K562 (cell line): Measurements from ENCODE around the gene RRAGD. TPM values are rescaled to one million over a fixed set of nuclear protein-coding genes. Genes with fewer than 3 reads are reported as not detected.

Experiments used
- ATAC-seq: fragments of 200-7000 bp; cut with Tn5 transposase; 3 replicates; pipeline ENCODE4 v1.9.1; 2020; ENCODE audit warnings: moderate library complexity
- BruUV-seq: library from RNA; stranded (reverse); fragments of 400-500 nt; replicated peaks from 2 replicates; lab custom pipeline; 2021; lab: Mats Ljungman, UMichigan
- CTCF ChIA-PET: fragments of 300-600 bp; formaldehyde crosslinking; extraction: SDS; loops from one replicate; lab custom pipeline; 2021; ENCODE audit warnings: low intra/inter-chr PET ratio; lab: Yijun Ruan, JAX
- POLR2A ChIA-PET: fragments of 300-600, 350-650 bp; sonication (Branson Sonifier 250); formaldehyde crosslinking; extraction: SDS; loops from one replicate; lab custom pipeline; 2021; ENCODE audit warnings: antibody characterized with exemption, inconsistent platforms; lab: Yijun Ruan, JAX
- DNase-seq, 4 experiments: peaks; one replicate each; pipeline versions ENCODE4 v3.0.0 to v3.0.0-alpha.2; 2011 to 2018; ENCODE audit warnings: low spot score in 3 of 4, mixed read lengths in 3 of 4; ENCODE audit errors: extremely low read depth in 1 of 4
- FAIRE-seq: peaks from 2 replicates; lab custom pipeline; 2011; peaks lifted over from hg19 to GRCh38; lab: Jason Lieb, UNC
- H2AFZ ChIP-seq: 2 replicates; pipeline ENCODE4 v1.6.0; 2011; ENCODE audit warnings: low read depth, low read length, control low read depth, inconsistent platforms
- H3K27ac ChIP-seq: fragments of 200-600 bp; 3 replicates; pipeline ENCODE4 v1.8.0; 2011; ENCODE audit warnings: low read depth, mild to moderate bottlenecking, control low read depth, inconsistent platforms, low read length, moderate library complexity, mixed read lengths; ENCODE audit errors: extremely low read depth
- H3K27me3 ChIP-seq, 2 experiments: fragments of 300-600 bp in 1 of 2; 2 replicates in 1 of 2; 3 replicates in 1 of 2; pipeline versions ENCODE4 v1.6.0 to v1.8.0; 2011; ENCODE audit warnings: inconsistent platforms in 2 of 2, low read length in 2 of 2, mild to moderate bottlenecking in 1 of 2, mixed read lengths in 1 of 2, moderate library complexity in 1 of 2; ENCODE audit not compliant: control insufficient read depth in 2 of 2, insufficient read depth in 2 of 2
- H3K36me3 ChIP-seq: fragments of 300-600 bp; 3 replicates; pipeline ENCODE4 v1.8.0; 2011; ENCODE audit warnings: mild to moderate bottlenecking, low read length, inconsistent platforms; ENCODE audit not compliant: control insufficient read depth, insufficient read depth
- H3K4me1 ChIP-seq, 2 experiments: fragments of 200-600 bp in 1 of 2; replicated peaks in 1 of 2; 2 replicates in 1 of 2; 3 replicates in 1 of 2; pipeline versions ENCODE4 v1.5.1 to v1.8.0; 2011; ENCODE audit warnings: inconsistent platforms in 2 of 2, low read length in 2 of 2, mild to moderate bottlenecking in 1 of 2, mixed read lengths in 1 of 2, moderate library complexity in 1 of 2; ENCODE audit not compliant: control insufficient read depth in 2 of 2, insufficient read depth in 2 of 2
- H3K4me2 ChIP-seq: 2 replicates; pipeline ENCODE4 v1.6.1; 2011; ENCODE audit warnings: low read length, control low read depth, inconsistent platforms, mixed read lengths; ENCODE audit not compliant: insufficient read depth
- H3K4me3 ChIP-seq: fragments of 200-600 bp; sonication (generic), shearing (Covaris generic); 2 replicates; pipeline ENCODE4 v1.5.1; 2016; ENCODE audit warnings: control low read depth, inconsistent platforms
- H3K79me2 ChIP-seq: fragments of 200-600 bp; 3 replicates; pipeline ENCODE4 v1.8.0; 2011; ENCODE audit warnings: low read length, inconsistent platforms; ENCODE audit not compliant: control insufficient read depth, insufficient read depth
- H3K9ac ChIP-seq, 2 experiments: 2 replicates each; pipeline versions ENCODE4 v1.6.0 to v1.6.1; 2011; ENCODE audit warnings: low read depth in 2 of 2, low read length in 2 of 2, control low read depth in 1 of 2, inconsistent platforms in 1 of 2, mild to moderate bottlenecking in 1 of 2, mixed read lengths in 1 of 2; ENCODE audit not compliant: insufficient read depth in 1 of 2
- H3K9me1 ChIP-seq: one replicate; pipeline ENCODE4 v1.6.0; 2011; ENCODE audit warnings: inconsistent platforms, mild to moderate bottlenecking, low read length, moderate library complexity; ENCODE audit not compliant: control insufficient read depth, insufficient read depth
- H3K9me3 ChIP-seq: replicated peaks from 2 replicates; pipeline ENCODE4 v1.5.1; 2011; ENCODE audit warnings: low read depth, low read length, inconsistent platforms; ENCODE audit not compliant: control insufficient read depth, insufficient read depth
- H4K20me1 ChIP-seq: replicated peaks from 2 replicates; pipeline ENCODE4 v1.6.1; 2011; ENCODE audit warnings: low read length, inconsistent platforms, mixed read lengths; ENCODE audit not compliant: control insufficient read depth, insufficient read depth
- ATF7 ChIP-seq: fragments of 450-650 bp; IDR thresholded peaks from 2 replicates; pipeline ENCODE4 v1.7.1; 2014; ENCODE audit warnings: mild to moderate bottlenecking, moderate library complexity
- CAMTA2 ChIP-seq: fragments of 250-450 bp; sonication (Bioruptor Pico); conservative IDR thresholded peaks from 2 replicates; pipeline ENCODE4 v1.5.1; 2022
- FOS ChIP-seq: IDR thresholded peaks from 3 replicates; pipeline ENCODE4 v1.6.1; 2011; ENCODE audit not compliant: insufficient read length; ENCODE audit errors: extremely low read depth
- HMGN3 ChIP-seq: IDR thresholded peaks from 2 replicates; pipeline ENCODE4 v1.6.1; 2011; ENCODE audit warnings: borderline replicate concordance, low read depth, mild to moderate bottlenecking, mixed read lengths, low read length; ENCODE audit not compliant: insufficient read length; ENCODE audit errors: extremely low read depth
- NR4A1 ChIP-seq, 2 experiments: fragments of 250-450 bp in 1 of 2; fragments of 450-650 bp in 1 of 2; sonication (Bioruptor Pico) in 1 of 2; IDR thresholded peaks; 2 replicates each; pipeline versions ENCODE4 v1.4.0 to v1.6.1; 2016 to 2020; ENCODE audit warnings: mild to moderate bottlenecking in 2 of 2, missing compliant biosample characterization in 1 of 2, missing genetic modification characterization in 1 of 2, moderate library complexity in 1 of 2
- PHF8 ChIP-seq: fragments of 200-600 bp; sonication (generic); IDR thresholded peaks from 2 replicates; pipeline ENCODE4 v1.6.1; 2012; ENCODE audit warnings: mixed run types, mild to moderate bottlenecking, inconsistent platforms, low read length, moderate library complexity, borderline replicate concordance
- POLR2B ChIP-seq: fragments of 450-650 bp; IDR thresholded peaks from 2 replicates; pipeline ENCODE4 v1.6.1; 2018; ENCODE audit warnings: low read depth; ENCODE audit not compliant: partially characterized antibody
- SUPT5H ChIP-seq: fragments of 450-650 bp; IDR thresholded peaks from 2 replicates; pipeline ENCODE4 v1.6.1; 2016
- TRIM24 ChIP-seq, 2 experiments: fragments of 450-650 bp; IDR thresholded peaks; 2 replicates each; pipeline ENCODE4 v1.6.1; 2016
- ZNF224 ChIP-seq: sonication (generic); formaldehyde crosslinking; IDR thresholded peaks from 2 replicates; pipeline ENCODE4 v1.8.0; 2022; ENCODE audit warnings: mild to moderate bottlenecking, missing genetic modification reagents
- ZNF239 ChIP-seq: fragments of 250-450 bp; sonication (Bioruptor Pico); IDR thresholded peaks from 2 replicates; pipeline ENCODE4 v1.4.0; 2020; ENCODE audit warnings: mild to moderate bottlenecking
- ZNF77 ChIP-seq: fragments of 250-450 bp; sonication (Bioruptor Pico); IDR thresholded peaks from 2 replicates; pipeline ENCODE4 v1.5.0; 2020
- WGBS: fragments of 100-300 bp; shearing (Covaris generic); methylation state at CpG from one replicate; pipeline ENCODE4 v1.1.6; 2016; ENCODE audit warnings: low coverage, mixed read lengths; ENCODE audit not compliant: insufficient coverage; ENCODE audit errors: missing lambda C conversion rate; 5-methylcytosine and 5-hydroxymethylcytosine counted together
- in situ Hi-C: fragments of 300-500 bp; cut with MboI; formaldehyde crosslinking; loops from 4 replicates; pipeline ENCODE4 v1.15.0; 2018; ENCODE audit warnings: inconsistent platforms, mixed read lengths
- intact Hi-C: fragments of 100-400 bp; cut with micrococcal nuclease; formaldehyde crosslinking; loops from 2 replicates; pipeline ENCODE4 v1.14.2; 2022
- polyA plus RNA-seq, 8 experiments: library from polyadenylated mRNA; depleted of rRNA in 4 of 8; stranded (reverse) in 5 of 8; unstranded in 3 of 8; fragments of >200 nt; fragmentation: Nextera tagmentation in 2 of 8; fragmentation: Illumina TruSeq in 1 of 8; extraction: Ambion mirVana in 2 of 8; extraction: Trizol in 1 of 8; gene quantifications; 2 replicates each; pipeline versions ENCODE4 v1.2.1 to v1.2.3, GENCODE V29; 2011 to 2014; ENCODE audit warnings: inconsistent platforms in 1 of 8, missing spikeins in 1 of 8
- total RNA-seq, 7 experiments: library from RNA; depleted of rRNA in 6 of 7; stranded (reverse); fragments of >200 nt in 6 of 7; fragmentation: Illumina TruSeq in 2 of 7; extraction: Trizol in 2 of 7; gene quantifications; 2 replicates each; pipeline versions ENCODE4 v1.2.1 to v1.2.3, GENCODE V29; 2011 to 2021; ENCODE audit warnings: low replicate concordance in 1 of 7
- TF ChIP-seq, protein P1 (sequence below): sonication (generic); formaldehyde crosslinking; IDR thresholded peaks from 2 replicates; pipeline ENCODE4 v1.8.1; 2023; ENCODE audit warnings: mild to moderate bottlenecking, missing genetic modification reagents

The RRAGD gene
- total and polyA plus RNA-seq, 9 of the 15 experiments (the other 6 are each of a cell fraction or from before 2014, with no cell fraction given), result 0.03 to 0.07 (median 0.04) TPM; not detected in 6

DNA sequence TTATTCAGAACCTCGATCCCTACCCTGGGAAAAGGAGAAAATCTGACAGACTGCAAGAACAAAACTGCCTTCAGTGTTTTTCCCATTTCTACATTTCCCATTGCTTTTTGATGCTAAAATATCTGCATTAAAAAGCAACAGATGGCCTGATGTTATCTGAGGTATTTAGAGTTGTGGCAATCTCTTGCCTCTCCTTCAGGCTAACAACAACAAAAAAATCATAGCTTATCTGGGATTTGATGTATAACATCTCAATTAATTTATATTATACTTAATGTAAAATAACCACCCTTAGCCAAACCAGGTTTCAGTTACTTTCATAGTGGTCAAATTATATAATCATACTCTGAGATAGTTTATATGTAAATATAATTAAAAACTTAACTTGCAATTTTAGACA lies 81.2 kb downstream of the RRAGD start:
- FAIRE-seq (no peak), ATAC-seq (no peak), DNase-seq (no peak)
- Histone ChIP-seq H3K9ac (no peak overlapping the region), H3K27ac (no peak overlapping the region), H2AFZ (no peak overlapping the region), H3K9me1 (no peaks in the 10 kb centered on the region), H3K4me1 (no peaks in the 10 kb centered on the region), H3K4me3 (no peak overlapping the region), H4K20me1 (no peaks in the 10 kb centered on the region), H3K36me3 (peaks cover 33% of the 10 kb centered on the region; the same call in 2 of the 3 replicates), H3K9me3 (no peaks in the 10 kb centered on the region), H3K79me2 (no peaks in the 10 kb centered on the region), H3K4me2 (no peak overlapping the region), H3K27me3 (no peaks in the 10 kb centered on the region)
- 78% methylated on average over 1 of the region's 1 CpG for WGBS
- TF ChIP-seq ZNF77 (CRISPR knock-in tag), result no peak
- no peak for TF ChIP-seq FOS
- no peak for TF ChIP-seq ATF7
- TF ChIP-seq CAMTA2 (CRISPR knock-in tag), result no peak
- TF ChIP-seq, protein P1, sequence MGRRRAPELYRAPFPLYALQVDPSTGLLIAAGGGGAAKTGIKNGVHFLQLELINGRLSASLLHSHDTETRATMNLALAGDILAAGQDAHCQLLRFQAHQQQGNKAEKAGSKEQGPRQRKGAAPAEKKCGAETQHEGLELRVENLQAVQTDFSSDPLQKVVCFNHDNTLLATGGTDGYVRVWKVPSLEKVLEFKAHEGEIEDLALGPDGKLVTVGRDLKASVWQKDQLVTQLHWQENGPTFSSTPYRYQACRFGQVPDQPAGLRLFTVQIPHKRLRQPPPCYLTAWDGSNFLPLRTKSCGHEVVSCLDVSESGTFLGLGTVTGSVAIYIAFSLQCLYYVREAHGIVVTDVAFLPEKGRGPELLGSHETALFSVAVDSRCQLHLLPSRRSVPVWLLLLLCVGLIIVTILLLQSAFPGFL, result no peak
- no peak for TF ChIP-seq ZNF224 (CRISPR knock-in tag)
- TF ChIP-seq PHF8, result no peak
- no peak for TF ChIP-seq HMGN3
- no peak for TF ChIP-seq POLR2B
- no peak for TF ChIP-seq TRIM24 (IDR thresholded peaks at IDR 0.05)
- no peak for TF ChIP-seq SUPT5H
- TF ChIP-seq NR4A1 (CRISPR knock-in tag; IDR thresholded peaks at IDR 0.05), result no peak
- TF ChIP-seq NR4A1 (tag; IDR thresholded peaks at IDR 0.05), result no peak
- TF ChIP-seq ZNF239, result no peak
- ChIA-PET POLR2A (no interaction called here), CTCF (no interaction called here)
- in situ Hi-C loops (no loop called here), intact Hi-C loops (no loop called here)
- no TSS peak for BruUV-seq
